KMS-11 (cell line): ENCODE measurements around the gene ANKRD31.

ENCODE experiments used
- H2AFZ ChIP-seq: fragments of 200-600 bp; sonication (generic); 2 replicates; pipeline ENCODE4 v1.6.1; 2016; ENCODE audit warnings: antibody characterized with exemption, mixed run types, low read depth
- H3K27ac ChIP-seq: fragments of 200-600 bp; sonication (generic); 2 replicates; pipeline ENCODE4 v1.6.1; 2016; ENCODE audit warnings: mild to moderate bottlenecking, mixed run types
- H3K27me3 ChIP-seq: fragments of 200-600 bp; sonication (generic); 2 replicates; pipeline ENCODE4 v1.6.1; 2017; ENCODE audit warnings: mild to moderate bottlenecking, low read depth, mixed run types, moderate library complexity; ENCODE audit not compliant: insufficient read depth
- H3K36me3 ChIP-seq: fragments of 200-600 bp; sonication (generic); 2 replicates; pipeline ENCODE4 v1.6.1; 2017; ENCODE audit warnings: mild to moderate bottlenecking, mixed run types; ENCODE audit not compliant: insufficient read depth
- H3K4me1 ChIP-seq: fragments of 200-600 bp; sonication (generic); 2 replicates; pipeline ENCODE4 v1.6.1; 2016; ENCODE audit warnings: mild to moderate bottlenecking, low read depth, mixed run types; ENCODE audit not compliant: poor library complexity, severe bottlenecking
- H3K4me2 ChIP-seq: fragments of 200-600 bp; sonication (generic); 2 replicates; pipeline ENCODE4 v1.7.0; 2016; ENCODE audit warnings: mild to moderate bottlenecking, mixed run types
- H3K4me3 ChIP-seq: fragments of 200-600 bp; sonication (generic); IDR thresholded peaks from 2 replicates; pipeline ENCODE4 v1.6.1; 2017; ENCODE audit warnings: low read depth, low read length, mixed read lengths; ENCODE audit not compliant: insufficient read depth
- H3K79me2 ChIP-seq: fragments of 200-600 bp; sonication (generic); 2 replicates; pipeline ENCODE4 v1.6.1; 2016; ENCODE audit warnings: low read depth, mixed run types; ENCODE audit not compliant: insufficient read depth
- H3K9ac ChIP-seq: fragments of 200-600 bp; sonication (generic); 2 replicates; pipeline ENCODE4 v1.6.1; 2016; ENCODE audit warnings: mild to moderate bottlenecking, mixed run types
- H4K20me1 ChIP-seq: fragments of 200-600 bp; sonication (generic); 2 replicates; pipeline ENCODE4 v1.6.1; 2016; ENCODE audit warnings: mild to moderate bottlenecking, mixed run types; ENCODE audit not compliant: insufficient read depth
- TF ChIP-seq, protein P1 (sequence below): fragments of 200-600 bp; sonication (generic); conservative IDR thresholded peaks from 2 replicates; pipeline ENCODE4 v1.6.1; 2017; ENCODE audit warnings: low read depth, mild to moderate bottlenecking, antibody characterized with exemption, low read length, moderate library complexity, mixed read lengths

ANKRD31 gene

DNA sequence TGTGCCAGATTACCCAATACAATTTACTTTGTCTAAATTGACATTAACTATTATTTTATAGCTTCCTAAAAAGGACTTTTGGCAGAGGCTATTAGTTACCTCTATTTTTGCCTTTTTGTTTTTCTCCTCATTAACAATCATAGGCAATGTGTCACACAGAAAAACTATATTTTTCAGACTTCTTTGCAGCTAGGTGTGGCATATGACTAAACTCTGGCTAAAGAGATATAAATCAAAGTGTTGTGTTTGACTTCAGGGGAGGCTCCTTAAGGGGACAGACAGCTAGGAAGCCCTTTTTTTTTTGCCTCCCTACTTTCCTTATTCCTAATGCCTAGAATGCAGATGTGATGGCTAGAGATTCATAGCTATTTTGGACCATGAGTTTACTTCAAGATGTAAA lies 164.6 kb downstream of the ANKRD31 start:
- H3K9ac ChIP-seq: no peak overlapping the region
- no peaks in the 10 kb centered on the region for H4K20me1 ChIP-seq
- H3K4me3 ChIP-seq: no peak overlapping the region
- TF ChIP-seq, protein P1, sequence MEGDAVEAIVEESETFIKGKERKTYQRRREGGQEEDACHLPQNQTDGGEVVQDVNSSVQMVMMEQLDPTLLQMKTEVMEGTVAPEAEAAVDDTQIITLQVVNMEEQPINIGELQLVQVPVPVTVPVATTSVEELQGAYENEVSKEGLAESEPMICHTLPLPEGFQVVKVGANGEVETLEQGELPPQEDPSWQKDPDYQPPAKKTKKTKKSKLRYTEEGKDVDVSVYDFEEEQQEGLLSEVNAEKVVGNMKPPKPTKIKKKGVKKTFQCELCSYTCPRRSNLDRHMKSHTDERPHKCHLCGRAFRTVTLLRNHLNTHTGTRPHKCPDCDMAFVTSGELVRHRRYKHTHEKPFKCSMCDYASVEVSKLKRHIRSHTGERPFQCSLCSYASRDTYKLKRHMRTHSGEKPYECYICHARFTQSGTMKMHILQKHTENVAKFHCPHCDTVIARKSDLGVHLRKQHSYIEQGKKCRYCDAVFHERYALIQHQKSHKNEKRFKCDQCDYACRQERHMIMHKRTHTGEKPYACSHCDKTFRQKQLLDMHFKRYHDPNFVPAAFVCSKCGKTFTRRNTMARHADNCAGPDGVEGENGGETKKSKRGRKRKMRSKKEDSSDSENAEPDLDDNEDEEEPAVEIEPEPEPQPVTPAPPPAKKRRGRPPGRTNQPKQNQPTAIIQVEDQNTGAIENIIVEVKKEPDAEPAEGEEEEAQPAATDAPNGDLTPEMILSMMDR: no peak
- no peaks in the 10 kb centered on the region for H3K36me3 ChIP-seq
- no peak overlapping the region for H3K4me2 ChIP-seq
- no peaks in the 10 kb centered on the region for H3K27me3 ChIP-seq
- H3K79me2 ChIP-seq: no peaks in the 10 kb centered on the region
- H3K4me1 ChIP-seq: no peaks in the 10 kb centered on the region
- H2AFZ ChIP-seq: no peak overlapping the region
- H3K27ac ChIP-seq: no peak overlapping the region

DNA sequence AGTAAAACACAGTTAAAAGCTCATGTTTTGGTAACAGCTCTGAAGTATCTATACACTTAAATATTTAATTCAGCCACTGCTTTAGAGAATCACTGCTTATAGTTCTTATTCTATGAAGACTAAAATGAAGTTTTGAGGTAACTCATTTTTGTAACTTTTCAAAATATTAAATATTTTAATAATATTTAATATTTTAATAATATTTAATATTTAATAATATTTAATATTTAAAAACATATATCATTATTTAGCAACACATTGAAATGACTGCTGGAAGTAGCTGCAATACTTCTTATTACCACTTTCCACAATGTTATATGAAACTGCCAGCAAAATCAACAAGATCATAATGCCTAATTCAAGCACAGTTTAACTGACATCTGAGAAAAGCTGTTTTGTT lies 165.6 kb downstream of the ANKRD31 start:
- Histone ChIP-seq H3K79me2 (no peaks in the 10 kb centered on the region), H3K4me1 (no peaks in the 10 kb centered on the region), H3K4me2 (no peak overlapping the region), H3K36me3 (no peaks in the 10 kb centered on the region), H3K27ac (no peak overlapping the region), H2AFZ (no peak overlapping the region), H3K27me3 (no peaks in the 10 kb centered on the region), H3K9ac (no peak overlapping the region), H3K4me3 (no peak overlapping the region), H4K20me1 (no peaks in the 10 kb centered on the region)
- TF ChIP-seq, protein P1: no peak

DNA sequence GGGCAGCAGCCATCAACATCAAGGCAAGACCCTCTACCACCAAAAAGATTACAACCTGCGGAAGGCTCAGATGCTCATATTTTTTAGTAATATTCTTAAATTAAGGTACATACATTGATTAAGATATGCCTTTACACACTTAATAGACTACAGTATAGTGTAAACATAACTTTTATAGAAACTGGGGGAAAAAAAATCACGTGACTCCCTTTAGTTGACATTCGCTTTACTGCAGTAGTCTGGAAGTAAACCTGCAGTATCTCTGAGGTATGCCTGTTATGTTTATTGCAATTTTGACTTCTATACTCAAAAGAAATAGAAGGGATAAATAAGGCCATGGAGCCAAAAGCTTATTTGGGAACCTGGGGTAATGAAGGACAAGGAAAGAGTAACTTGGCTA lies 169.2 kb downstream of the ANKRD31 start:
- Histone ChIP-seq H4K20me1 (no peaks in the 10 kb centered on the region), H3K9ac (no peak overlapping the region), H3K4me2 (no peak overlapping the region), H2AFZ (no peak overlapping the region), H3K27ac (no peak overlapping the region), H3K4me3 (no peak overlapping the region), H3K36me3 (no peaks in the 10 kb centered on the region), H3K79me2 (no peaks in the 10 kb centered on the region), H3K27me3 (no peaks in the 10 kb centered on the region), H3K4me1 (peaks cover 11% of the 10 kb centered on the region)
- TF ChIP-seq, protein P1: no peak

DNA sequence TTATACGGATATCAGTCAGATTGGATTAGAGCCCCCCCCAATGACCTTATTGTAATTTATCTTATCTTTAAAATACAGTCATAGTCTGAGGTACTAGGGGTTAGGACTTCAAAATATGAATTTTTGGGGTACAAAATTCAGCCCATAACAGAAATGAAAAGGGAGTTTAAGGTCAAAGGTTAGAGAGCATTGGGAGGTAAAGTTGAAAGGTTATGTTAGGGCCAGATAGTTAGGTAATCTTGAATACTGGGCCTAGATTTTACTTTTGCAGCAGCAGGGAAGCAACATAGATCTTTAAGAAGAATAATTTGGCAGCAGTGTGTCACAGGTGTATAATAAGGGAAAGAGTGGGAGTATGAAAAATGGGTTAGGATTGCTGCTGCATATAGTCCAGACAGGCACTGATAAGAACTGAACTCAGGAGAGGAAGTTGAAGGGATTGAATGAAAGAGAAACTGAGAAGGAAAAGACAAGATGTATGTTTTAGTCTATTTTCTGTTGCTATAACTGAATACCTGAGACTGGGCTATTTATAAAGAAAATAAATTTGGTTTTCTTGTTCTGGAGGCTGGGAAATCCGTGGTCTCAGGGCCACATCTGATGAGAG lies 173.7 kb downstream of the ANKRD31 start:
- no peak overlapping the region for H3K4me3 ChIP-seq
- peaks cover 11% of the 10 kb centered on the region for H3K4me1 ChIP-seq
- no peaks in the 10 kb centered on the region for H3K27me3 ChIP-seq
- H3K9ac ChIP-seq: no peak overlapping the region
- H4K20me1 ChIP-seq: no peaks in the 10 kb centered on the region
- no peaks in the 10 kb centered on the region for H3K79me2 ChIP-seq
- no peaks in the 10 kb centered on the region for H3K36me3 ChIP-seq
- H3K4me2 ChIP-seq: no peak overlapping the region; the same call in 1 of the 2 replicates
- H3K27ac ChIP-seq: no peak overlapping the region
- TF ChIP-seq, protein P1: no peak
- no peak overlapping the region for H2AFZ ChIP-seq
